ENCODE measurements around the gene SPSB2.
A peak's percentile ranks its signal among the peaks of the same experiment; 100 is the strongest.

SPSB2 gene

GRCh38 chr12:6836851-6837250 is 36.3 kb downstream of the SPSB2 start:
- H3K36me3 ChIP-seq, result peaks cover 81% of the 10 kb centered on the region
- DNase-seq, result no peak
- H3K9me3 ChIP-seq (ENCODE audit: severe bottlenecking), result no peaks in the 10 kb centered on the region
- no peak overlapping the region for H3K4me3 ChIP-seq (ENCODE audit: low read depth, low read length)
- peak overlapping the region; percentile 98 for H3K27ac ChIP-seq
- no peak for TF ChIP-seq CTCF (IDR thresholded peaks at IDR 0.05; ENCODE audit: low read depth, low read length)
- no peaks in the 10 kb centered on the region for H3K27me3 ChIP-seq (ENCODE audit: insufficient read depth, low read depth, severe bottlenecking)

GRCh38 chr12:6834873-6835272 is 38.2 kb downstream of the SPSB2 start:
- Histone ChIP-seq H3K4me3 (ENCODE audit: low read depth, low read length) (no peak overlapping the region), H3K27ac (no peak overlapping the region), H3K9me3 (ENCODE audit: severe bottlenecking) (no peaks in the 10 kb centered on the region), H3K36me3 (peaks cover 93% of the 10 kb centered on the region), H3K27me3 (ENCODE audit: insufficient read depth, low read depth, severe bottlenecking) (no peaks in the 10 kb centered on the region)
- no peak for TF ChIP-seq CTCF (IDR thresholded peaks at IDR 0.05; ENCODE audit: low read depth, low read length)
- DNase-seq, result peak; percentile 11

GRCh38 chr12:6834254-6834653 is 38.8 kb downstream of the SPSB2 start:
- no peaks in the 10 kb centered on the region for H3K27me3 ChIP-seq (ENCODE audit: insufficient read depth, low read depth, severe bottlenecking)

GRCh38 chr12:6833189-6833890 is 39.8 kb downstream of the SPSB2 start:
- H3K27ac ChIP-seq, result 0 out of 2 replicates have a peak overlapping the region, but pooled peaks have one; percentile 10
- no peak overlapping the region for H3K4me3 ChIP-seq (ENCODE audit: low read depth, low read length)
- no peak for TF ChIP-seq CTCF (IDR thresholded peaks at IDR 0.05; ENCODE audit: low read depth, low read length)
- peak; percentile 7 for DNase-seq
- no peaks in the 10 kb centered on the region for H3K9me3 ChIP-seq (ENCODE audit: severe bottlenecking)
- peaks cover 85% of the 10 kb centered on the region for H3K36me3 ChIP-seq
- no peaks in the 10 kb centered on the region for H3K27me3 ChIP-seq (ENCODE audit: insufficient read depth, low read depth, severe bottlenecking)

More at GRCh38 chr12:6834254-6834653, 38.8 kb downstream of the SPSB2 start:
- TF ChIP-seq CTCF (IDR thresholded peaks at IDR 0.05; ENCODE audit: low read depth, low read length), result no peak
- H3K27ac ChIP-seq, result peak overlapping the region; percentile 27; the same call in 1 of the 2 replicates
- H3K4me3 ChIP-seq (ENCODE audit: low read depth, low read length), result no peak overlapping the region
- no peaks in the 10 kb centered on the region for H3K9me3 ChIP-seq (ENCODE audit: severe bottlenecking)
- peaks cover 89% of the 10 kb centered on the region for H3K36me3 ChIP-seq
- DNase-seq, result no peak

GRCh38 chr12:6832125-6832524 is 41.0 kb downstream of the SPSB2 start:
- H3K4me3 ChIP-seq (ENCODE audit: low read depth, low read length), result no peak overlapping the region

More at GRCh38 chr12:6832125-6832524, 41.0 kb downstream of the SPSB2 start:
- no peak overlapping the region for H3K27ac ChIP-seq
- H3K36me3 ChIP-seq, result peaks cover 74% of the 10 kb centered on the region
- no peak for TF ChIP-seq CTCF (IDR thresholded peaks at IDR 0.05; ENCODE audit: low read depth, low read length)
- H3K27me3 ChIP-seq (ENCODE audit: insufficient read depth, low read depth, severe bottlenecking), result no peaks in the 10 kb centered on the region
- no peak for DNase-seq
- H3K9me3 ChIP-seq (ENCODE audit: severe bottlenecking), result no peaks in the 10 kb centered on the region
